ENCODE measurements around the gene LMLN. TPM values are rescaled to one million over a fixed set of nuclear protein-coding genes. Genes with fewer than 3 reads are reported as not detected.

LMLN gene
- total and polyA plus RNA-seq, 2 of the 13 experiments (the other 11 are each of a cell fraction or from before 2014, with no cell fraction given): 1.2 to 1.8 TPM

GRCh38 chr3:197949778-197950676 lies 10.0 kb upstream of the LMLN start, which contains the start of gene RPL35A (continued):
- no peak for TF ChIP-seq TEAD3 (CRISPR knock-in tag; optimal IDR thresholded peaks at IDR 0.05; ENCODE audit: borderline replicate concordance)
- TF ChIP-seq POLR2G (IDR thresholded peaks at IDR 0.05; ENCODE audit: low read depth, low read length): peak; percentile 98
- 0 out of 2 replicates have a peak, but pooled peaks have one; percentile 28 for TF ChIP-seq ZNF878 (CRISPR knock-in tag; IDR thresholded peaks at IDR 0.05)
- peak; percentile 29; the same call in 1 of the 2 replicates for TF ChIP-seq ZBTB25 (CRISPR knock-in tag; IDR thresholded peaks at IDR 0.05)
- TF ChIP-seq PHF20 (CRISPR knock-in tag; IDR thresholded peaks at IDR 0.05): peak; percentile 91
- peak; percentile 39; the same call in 1 of the 2 replicates for TF ChIP-seq ZNF776 (CRISPR knock-in tag; IDR thresholded peaks at IDR 0.05)
- TF ChIP-seq ZNF75D (CRISPR knock-in tag; IDR thresholded peaks at IDR 0.05; ENCODE audit: borderline replicate concordance): no peak
- peak; percentile 37 for TF ChIP-seq MED1 (CRISPR knock-in tag; IDR thresholded peaks at IDR 0.05)
- TF ChIP-seq, protein P1, sequence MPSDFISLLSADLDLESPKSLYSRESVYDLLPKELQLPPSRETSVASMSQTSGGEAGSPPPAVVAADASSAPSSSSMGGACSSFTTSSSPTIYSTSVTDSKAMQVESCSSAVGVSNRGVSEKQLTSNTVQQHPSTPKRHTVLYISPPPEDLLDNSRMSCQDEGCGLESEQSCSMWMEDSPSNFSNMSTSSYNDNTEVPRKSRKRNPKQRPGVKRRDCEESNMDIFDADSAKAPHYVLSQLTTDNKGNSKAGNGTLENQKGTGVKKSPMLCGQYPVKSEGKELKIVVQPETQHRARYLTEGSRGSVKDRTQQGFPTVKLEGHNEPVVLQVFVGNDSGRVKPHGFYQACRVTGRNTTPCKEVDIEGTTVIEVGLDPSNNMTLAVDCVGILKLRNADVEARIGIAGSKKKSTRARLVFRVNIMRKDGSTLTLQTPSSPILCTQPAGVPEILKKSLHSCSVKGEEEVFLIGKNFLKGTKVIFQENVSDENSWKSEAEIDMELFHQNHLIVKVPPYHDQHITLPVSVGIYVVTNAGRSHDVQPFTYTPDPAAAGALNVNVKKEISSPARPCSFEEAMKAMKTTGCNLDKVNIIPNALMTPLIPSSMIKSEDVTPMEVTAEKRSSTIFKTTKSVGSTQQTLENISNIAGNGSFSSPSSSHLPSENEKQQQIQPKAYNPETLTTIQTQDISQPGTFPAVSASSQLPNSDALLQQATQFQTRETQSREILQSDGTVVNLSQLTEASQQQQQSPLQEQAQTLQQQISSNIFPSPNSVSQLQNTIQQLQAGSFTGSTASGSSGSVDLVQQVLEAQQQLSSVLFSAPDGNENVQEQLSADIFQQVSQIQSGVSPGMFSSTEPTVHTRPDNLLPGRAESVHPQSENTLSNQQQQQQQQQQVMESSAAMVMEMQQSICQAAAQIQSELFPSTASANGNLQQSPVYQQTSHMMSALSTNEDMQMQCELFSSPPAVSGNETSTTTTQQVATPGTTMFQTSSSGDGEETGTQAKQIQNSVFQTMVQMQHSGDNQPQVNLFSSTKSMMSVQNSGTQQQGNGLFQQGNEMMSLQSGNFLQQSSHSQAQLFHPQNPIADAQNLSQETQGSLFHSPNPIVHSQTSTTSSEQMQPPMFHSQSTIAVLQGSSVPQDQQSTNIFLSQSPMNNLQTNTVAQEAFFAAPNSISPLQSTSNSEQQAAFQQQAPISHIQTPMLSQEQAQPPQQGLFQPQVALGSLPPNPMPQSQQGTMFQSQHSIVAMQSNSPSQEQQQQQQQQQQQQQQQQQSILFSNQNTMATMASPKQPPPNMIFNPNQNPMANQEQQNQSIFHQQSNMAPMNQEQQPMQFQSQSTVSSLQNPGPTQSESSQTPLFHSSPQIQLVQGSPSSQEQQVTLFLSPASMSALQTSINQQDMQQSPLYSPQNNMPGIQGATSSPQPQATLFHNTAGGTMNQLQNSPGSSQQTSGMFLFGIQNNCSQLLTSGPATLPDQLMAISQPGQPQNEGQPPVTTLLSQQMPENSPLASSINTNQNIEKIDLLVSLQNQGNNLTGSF (CRISPR knock-in tag; IDR thresholded peaks at IDR 0.05): peak; percentile 29; the same call in 1 of the 2 replicates
- TF ChIP-seq GATAD2A (CRISPR knock-in tag; IDR thresholded peaks at IDR 0.05): 0 out of 2 replicates have a peak, but pooled peaks have one; percentile 9
- TF ChIP-seq, protein P2, sequence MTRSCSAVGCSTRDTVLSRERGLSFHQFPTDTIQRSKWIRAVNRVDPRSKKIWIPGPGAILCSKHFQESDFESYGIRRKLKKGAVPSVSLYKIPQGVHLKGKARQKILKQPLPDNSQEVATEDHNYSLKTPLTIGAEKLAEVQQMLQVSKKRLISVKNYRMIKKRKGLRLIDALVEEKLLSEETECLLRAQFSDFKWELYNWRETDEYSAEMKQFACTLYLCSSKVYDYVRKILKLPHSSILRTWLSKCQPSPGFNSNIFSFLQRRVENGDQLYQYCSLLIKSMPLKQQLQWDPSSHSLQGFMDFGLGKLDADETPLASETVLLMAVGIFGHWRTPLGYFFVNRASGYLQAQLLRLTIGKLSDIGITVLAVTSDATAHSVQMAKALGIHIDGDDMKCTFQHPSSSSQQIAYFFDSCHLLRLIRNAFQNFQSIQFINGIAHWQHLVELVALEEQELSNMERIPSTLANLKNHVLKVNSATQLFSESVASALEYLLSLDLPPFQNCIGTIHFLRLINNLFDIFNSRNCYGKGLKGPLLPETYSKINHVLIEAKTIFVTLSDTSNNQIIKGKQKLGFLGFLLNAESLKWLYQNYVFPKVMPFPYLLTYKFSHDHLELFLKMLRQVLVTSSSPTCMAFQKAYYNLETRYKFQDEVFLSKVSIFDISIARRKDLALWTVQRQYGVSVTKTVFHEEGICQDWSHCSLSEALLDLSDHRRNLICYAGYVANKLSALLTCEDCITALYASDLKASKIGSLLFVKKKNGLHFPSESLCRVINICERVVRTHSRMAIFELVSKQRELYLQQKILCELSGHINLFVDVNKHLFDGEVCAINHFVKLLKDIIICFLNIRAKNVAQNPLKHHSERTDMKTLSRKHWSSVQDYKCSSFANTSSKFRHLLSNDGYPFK (CRISPR knock-in tag; IDR thresholded peaks at IDR 0.05; ENCODE audit: borderline replicate concordance): peak; percentile 90
- TF ChIP-seq TFDP2 (CRISPR knock-in tag; IDR thresholded peaks at IDR 0.05): peak; percentile 87
- 0 out of 2 replicates have a peak, but pooled peaks have one; percentile 25 for TF ChIP-seq ZNF576 (CRISPR knock-in tag; IDR thresholded peaks at IDR 0.05)
- no peak for TF ChIP-seq ZNF550 (CRISPR knock-in tag; IDR thresholded peaks at IDR 0.05; ENCODE audit: borderline replicate concordance)
- TF ChIP-seq ZNF292 (CRISPR knock-in tag; IDR thresholded peaks at IDR 0.05; ENCODE audit: borderline replicate concordance, low read depth): no peak
- peak; percentile 59 for TF ChIP-seq ZEB1 (IDR thresholded peaks at IDR 0.05; ENCODE audit: insufficient replicate concordance, low read depth)
- peak; percentile 55; the same call in 1 of the 2 replicates for TF ChIP-seq CAMTA2 (CRISPR knock-in tag; IDR thresholded peaks at IDR 0.05; ENCODE audit: borderline replicate concordance)

Measured in HepG2 (cell line).